ENCODE results near the gene MAP3K7. TPM values are rescaled to one million over a fixed set of nuclear protein-coding genes. Genes with fewer than 3 reads are reported as not detected.

Gene MAP3K7
- polyA plus RNA-seq (31.4 to 43.5 TPM (median 34.0 TPM) in 3 replicates), polyA minus RNA-seq (13.0 to 43.4 TPM (median 23.8 TPM) in 3 replicates)
- polyA plus RNA-seq (2011; ENCODE audit: low read depth) = 13.1 TPM
- 24.2 and 36.9 TPM in 2 replicates for polyA plus RNA-seq (2011; cell fraction: cytosol; rRNA removed)
- polyA plus RNA-seq (2011; cell fraction: nucleus; rRNA removed) = 39.1 and 49.3 TPM in 2 replicates
- polyA plus RNA-seq (2012; ENCODE audit: low replicate concordance) = 21.4 and 23.4 TPM in 2 replicates
- 19.2 TPM for polyA minus RNA-seq (2011; cell fraction: cytosol; rRNA and poly(A)+ RNA removed)
- polyA minus RNA-seq (2011; cell fraction: nucleus; rRNA and poly(A)+ RNA removed) = 24.7 and 47.2 TPM in 2 replicates

- peak within 1 kb of the TSS; percentile 89 for H2AFZ ChIP-seq (ENCODE audit: control insufficient read depth, low read length)
- H4K20me1 ChIP-seq (ENCODE audit: control insufficient read depth, extremely low read depth, insufficient read depth, low read length) = peaks cover 3% of the 10 kb centered on the region
- peak within 1 kb of the TSS; percentile 85 for H3K4me2 ChIP-seq (ENCODE audit: control insufficient read depth, extremely low read depth, insufficient read depth, low read depth, low read length)
- H3K79me2 ChIP-seq (ENCODE audit: control insufficient read depth, insufficient read depth, low read length) = peaks cover 45% of the 10 kb centered on the region
- no peaks in the 10 kb centered on the region for H3K36me3 ChIP-seq (ENCODE audit: control insufficient read depth in 2 of 2, extremely low read depth in 1 of 2, insufficient read depth in 2 of 2, low read length in 2 of 2)
- H3K9me3 ChIP-seq (ENCODE audit: control insufficient read depth, low read depth, low read length) = no peaks in the 10 kb centered on the region
- no peaks in the 10 kb centered on the region for H3K9me1 ChIP-seq (ENCODE audit: control insufficient read depth, extremely low read depth, insufficient read depth, low read length)
- DNase-seq (ENCODE audit: low read depth, low spot score) = peak; percentile 60
- no peaks in the 10 kb centered on the region for H3K27me3 ChIP-seq (ENCODE audit: control insufficient read depth, extremely low read depth, insufficient read depth, low read length)
- peak; percentile 91 for FAIRE-seq
- H3K4me1 ChIP-seq (ENCODE audit: control insufficient read depth, extremely low read depth, insufficient read depth, low read length) = peaks cover 11% of the 10 kb centered on the region
- H3K9ac ChIP-seq (ENCODE audit: control insufficient read depth, extremely low read depth, insufficient read depth, low read length) = peak within 1 kb of the TSS; percentile 93
- dilution Hi-C loops (cut with MboI; ENCODE audit: extremely low pct_ligation_motif_present, low sequenced_read_pairs) = no loop called here
- H3K27ac ChIP-seq (ENCODE audit: control insufficient read depth, insufficient read depth, low read length) = peak within 1 kb of the TSS; percentile 66
- peak within 1 kb of the TSS; percentile 83 to 100 (median 95) for H3K4me3 ChIP-seq (ENCODE audit: control insufficient read depth in 2 of 3, extremely low read depth in 1 of 3, insufficient read depth in 2 of 3, low read depth in 1 of 3, low read length in 3 of 3)
- TF ChIP-seq CTCF (optimal IDR thresholded peaks at IDR 0.05 in 1 of 3, IDR thresholded peaks at IDR 0.05 in 1 of 3, conservative IDR thresholded peaks at IDR 0.05 in 1 of 3; ENCODE audit: extremely low read depth in 1 of 3, insufficient read depth in 2 of 3, low read length in 3 of 3) (no peak), EZH2 (IDR thresholded peaks at IDR 0.05; ENCODE audit: low read length) (no peak)
Measured at GRCh38 chr6:90586836-90587638, at the start of gene MAP3K7. TSS of gene MAP3K7 (minus strand) at chr6:90587072. CDS start at chr6:90586883, 189 bp downstream.

- H3K4me2 ChIP-seq (ENCODE audit: control insufficient read depth, extremely low read depth, insufficient read depth, low read depth, low read length) = no peak overlapping the region
- no peak for TF ChIP-seq CTCF (optimal IDR thresholded peaks at IDR 0.05 in 1 of 3, IDR thresholded peaks at IDR 0.05 in 1 of 3, conservative IDR thresholded peaks at IDR 0.05 in 1 of 3; ENCODE audit: extremely low read depth in 1 of 3, insufficient read depth in 2 of 3, low read length in 3 of 3)
- no peak for TF ChIP-seq EZH2 (IDR thresholded peaks at IDR 0.05; ENCODE audit: low read length)
- H4K20me1 ChIP-seq (ENCODE audit: control insufficient read depth, extremely low read depth, insufficient read depth, low read length) = no peaks in the 10 kb centered on the region
- DNase-seq (ENCODE audit: low read depth, low spot score) (no peak), FAIRE-seq (no peak)
- no peaks in the 10 kb centered on the region for H3K4me1 ChIP-seq (ENCODE audit: control insufficient read depth, extremely low read depth, insufficient read depth, low read length)
- H3K9me3 ChIP-seq (ENCODE audit: control insufficient read depth, low read depth, low read length) = no peaks in the 10 kb centered on the region
- no peak overlapping the region for H3K27ac ChIP-seq (ENCODE audit: control insufficient read depth, insufficient read depth, low read length)
- no peaks in the 10 kb centered on the region for H3K27me3 ChIP-seq (ENCODE audit: control insufficient read depth, extremely low read depth, insufficient read depth, low read length)
- H3K9me1 ChIP-seq (ENCODE audit: control insufficient read depth, extremely low read depth, insufficient read depth, low read length) = no peaks in the 10 kb centered on the region
- no peaks in the 10 kb centered on the region for H3K79me2 ChIP-seq (ENCODE audit: control insufficient read depth, insufficient read depth, low read length)
- H3K4me3 ChIP-seq (ENCODE audit: control insufficient read depth in 2 of 3, extremely low read depth in 1 of 3, insufficient read depth in 2 of 3, low read depth in 1 of 3, low read length in 3 of 3) = no peak overlapping the region
- H3K9ac ChIP-seq (ENCODE audit: control insufficient read depth, extremely low read depth, insufficient read depth, low read length) = no peak overlapping the region
- dilution Hi-C loops (cut with MboI; ENCODE audit: extremely low pct_ligation_motif_present, low sequenced_read_pairs) = no loop called here
- no peak overlapping the region for H2AFZ ChIP-seq (ENCODE audit: control insufficient read depth, low read length)
- no peaks in the 10 kb centered on the region for H3K36me3 ChIP-seq (ENCODE audit: control insufficient read depth in 2 of 2, extremely low read depth in 1 of 2, insufficient read depth in 2 of 2, low read length in 2 of 2)
Measured at GRCh38 chr6:90631046-90631445, 44.2 kb upstream of the MAP3K7 start.

Data from keratinocyte (primary cell).